Activated T-helper 1 cell treated with anti-CD3 and anti-CD28 coated beads, Interleukin-2, amount 50 U/mL, for 16 hours (primary cell): Measurements from ENCODE around the gene TIMP1.

ENCODE experiments used
- DNase-seq, 2 donors: peaks; one replicate each; pipeline ENCODE4 v3.0.0-alpha.2; 2020; ENCODE audit warnings: low read depth in 1 of 2, low spot score in 1 of 2

The TIMP1 gene

GRCh38 chrX:47573341-47574075 is 8.7 kb upstream of the TIMP1 start:
- no peak for DNase-seq

- no peak for DNase-seq
Measured at GRCh38 chrX:47574076-47574546, 8.1 kb upstream of the TIMP1 start.

GRCh38 chrX:47574547-47575301 is 7.5 kb upstream of the TIMP1 start:
- no peak for DNase-seq

- no peak for DNase-seq
Measured at GRCh38 chrX:47576021-47576898, 6.0 kb upstream of the TIMP1 start.

- no peak for DNase-seq
Measured at GRCh38 chrX:47577424-47577823, 4.8 kb upstream of the TIMP1 start.

GRCh38 chrX:47577901-47578300 is 4.3 kb upstream of the TIMP1 start:
- DNase-seq, result no peak

GRCh38 chrX:47578692-47579091 is 3.5 kb upstream of the TIMP1 start:
- no peak for DNase-seq

- DNase-seq, result peak in 1 of 2 donors; percentile 18
Measured at GRCh38 chrX:47579537-47579936, 2.7 kb upstream of the TIMP1 start.

- no peak for DNase-seq
Measured at GRCh38 chrX:47583240-47583861, 1.1 kb downstream of the TIMP1 start.

- DNase-seq, result no peak
Measured at GRCh38 chrX:47584714-47585113, 2.5 kb downstream of the TIMP1 start.

GRCh38 chrX:47585273-47585672 is 3.0 kb downstream of the TIMP1 start:
- DNase-seq, result no peak

- no peak for DNase-seq
Measured at GRCh38 chrX:47586043-47586787, 4.0 kb downstream of the TIMP1 start.

GRCh38 chrX:47587091-47587891 is 5.1 kb downstream of the TIMP1 start:
- DNase-seq, result no peak

GRCh38 chrX:47587906-47588735 is 5.9 kb downstream of the TIMP1 start:
- DNase-seq, result no peak

GRCh38 chrX:47590984-47591383 is 8.7 kb downstream of the TIMP1 start:
- no peak for DNase-seq

GRCh38 chrX:47593522-47593921 is 11.3 kb downstream of the TIMP1 start:
- no peak for DNase-seq

GRCh38 chrX:47595716-47596251 is 13.5 kb downstream of the TIMP1 start:
- no peak for DNase-seq

- DNase-seq, result no peak
Measured at GRCh38 chrX:47596256-47596655, 14.0 kb downstream of the TIMP1 start.
